AG04449 (cell line): Measurements from ENCODE around the gene URGCP.
A peak's percentile ranks its signal among the peaks of the same experiment; 100 is the strongest.

Experiments
- CTCF ChIA-PET: fragments of 350-600 bp; formaldehyde crosslinking; extraction: SDS; loops from one replicate; lab custom pipeline; 2021; ENCODE audit warnings: antibody characterized with exemption; lab: Yijun Ruan, JAX
- POLR2A ChIA-PET: fragments of 400-600, 350-600 bp; formaldehyde crosslinking; extraction: SDS; loops from one replicate; lab custom pipeline; 2020; ENCODE audit warnings: antibody characterized with exemption, inconsistent platforms; lab: Yijun Ruan, JAX
- DNase-seq: peaks from one replicate; pipeline ENCODE4 v3.0.0-alpha.2; 2010; ENCODE audit warnings: low read depth, low spot score
- H3K4me3 ChIP-seq: 2 replicates; pipeline ENCODE4 v1.5.1; 2011; ENCODE audit warnings: low read depth, mild to moderate bottlenecking, control low read depth, low read length
- TF ChIP-seq, protein P1 (sequence below): IDR thresholded peaks from one replicate; pipeline ENCODE4 v1.5.1; 2011; ENCODE audit warnings: mild to moderate bottlenecking, moderate library complexity, low read length, control low read depth, inconsistent platforms; ENCODE audit not compliant: insufficient read depth; ENCODE audit errors: missing control alignments

Gene URGCP

DNA sequence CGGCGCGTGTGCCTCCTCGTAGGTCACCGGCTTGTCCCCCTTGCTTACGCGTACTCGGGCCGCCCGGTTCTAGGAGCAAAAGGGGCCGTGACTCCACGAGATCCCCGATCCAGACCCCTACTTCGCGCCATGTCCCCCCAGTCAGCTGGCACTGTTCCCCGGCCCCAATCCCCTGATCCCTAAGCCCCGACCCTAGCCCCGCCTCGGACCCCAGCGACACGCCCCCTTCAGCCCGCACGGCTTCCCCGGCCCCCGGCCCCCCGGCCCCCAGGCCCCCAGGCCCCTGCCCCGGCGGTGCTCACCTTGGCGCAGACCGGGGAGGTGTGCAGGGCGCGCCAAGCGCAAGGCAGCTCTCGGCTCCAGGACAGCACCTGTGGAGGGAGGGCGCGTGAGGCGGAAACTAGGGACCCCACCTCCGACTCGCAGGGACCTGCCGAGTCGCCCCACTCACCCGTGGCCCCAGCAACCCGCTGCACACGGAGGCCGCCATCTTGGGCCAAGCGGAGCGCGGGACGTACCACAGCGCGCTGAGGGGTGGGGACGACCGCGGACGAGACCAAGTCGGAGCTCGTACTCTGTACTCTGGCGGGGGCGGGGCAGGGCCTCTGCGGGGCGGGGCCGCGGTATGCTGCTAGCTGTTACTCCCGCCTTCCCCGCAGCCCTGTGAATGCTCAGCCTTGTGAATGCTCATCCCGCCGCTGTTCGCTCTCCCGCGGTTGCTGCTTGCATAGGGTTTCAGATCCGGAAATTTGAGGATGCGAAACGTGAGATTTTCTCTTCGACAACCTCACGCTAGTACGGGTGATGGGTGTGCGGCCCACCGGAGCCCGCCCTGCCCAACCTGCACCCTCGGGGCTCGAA, 37.2 kb downstream of the URGCP start, which contains the start of gene MRPS24:
TSS of gene MRPS24 (minus strand) at position 512 of the 861 bp plus-strand sequence. CDS start at position 490, 22 bp downstream.
- TF ChIP-seq, protein P1, sequence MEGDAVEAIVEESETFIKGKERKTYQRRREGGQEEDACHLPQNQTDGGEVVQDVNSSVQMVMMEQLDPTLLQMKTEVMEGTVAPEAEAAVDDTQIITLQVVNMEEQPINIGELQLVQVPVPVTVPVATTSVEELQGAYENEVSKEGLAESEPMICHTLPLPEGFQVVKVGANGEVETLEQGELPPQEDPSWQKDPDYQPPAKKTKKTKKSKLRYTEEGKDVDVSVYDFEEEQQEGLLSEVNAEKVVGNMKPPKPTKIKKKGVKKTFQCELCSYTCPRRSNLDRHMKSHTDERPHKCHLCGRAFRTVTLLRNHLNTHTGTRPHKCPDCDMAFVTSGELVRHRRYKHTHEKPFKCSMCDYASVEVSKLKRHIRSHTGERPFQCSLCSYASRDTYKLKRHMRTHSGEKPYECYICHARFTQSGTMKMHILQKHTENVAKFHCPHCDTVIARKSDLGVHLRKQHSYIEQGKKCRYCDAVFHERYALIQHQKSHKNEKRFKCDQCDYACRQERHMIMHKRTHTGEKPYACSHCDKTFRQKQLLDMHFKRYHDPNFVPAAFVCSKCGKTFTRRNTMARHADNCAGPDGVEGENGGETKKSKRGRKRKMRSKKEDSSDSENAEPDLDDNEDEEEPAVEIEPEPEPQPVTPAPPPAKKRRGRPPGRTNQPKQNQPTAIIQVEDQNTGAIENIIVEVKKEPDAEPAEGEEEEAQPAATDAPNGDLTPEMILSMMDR, result no peak
- peak; percentile 64 for DNase-seq
- H3K4me3 ChIP-seq, result peak within 1 kb of the TSS; percentile 92
- ChIA-PET CTCF (interaction anchor here (0.9 kb wide), 1 partner anchor 30 kb away, joined by 4 read pairs; no protein-coding TSS in a partner anchor), POLR2A (interaction anchor here (0.7 to 1.6 kb wide), 5 partner anchors 10 to 937 kb away, joined by 3 to 4 read pairs (median 4); partner anchors contain the start of genes MRPL32 and PSMA2)

DNA sequence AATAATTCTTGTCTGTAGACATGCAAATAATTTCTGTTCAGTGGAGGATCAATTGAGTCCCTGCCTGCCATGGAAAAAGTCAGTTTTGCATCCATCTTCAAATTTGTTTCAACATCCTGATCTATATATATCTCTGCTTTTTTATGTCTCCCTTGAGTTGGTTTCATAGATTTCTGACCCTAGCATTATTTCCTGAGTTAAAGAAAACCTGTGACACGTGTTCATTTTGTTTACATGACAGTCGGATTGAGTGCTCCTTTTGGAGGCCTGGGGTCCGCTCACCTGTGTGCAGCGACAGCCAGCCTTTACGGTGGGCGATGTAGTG, 37.8 kb downstream of the URGCP start:
- ChIA-PET CTCF (no interaction called here), POLR2A (interaction anchor here (0.7 to 1.6 kb wide), 3 partner anchors 11 to 18 kb away, joined by 3 to 4 read pairs (median 4); no protein-coding TSS in a partner anchor)
- TF ChIP-seq, protein P1, result no peak
- no peak for DNase-seq
- H3K4me3 ChIP-seq, result peak overlapping the region; percentile 92

DNA sequence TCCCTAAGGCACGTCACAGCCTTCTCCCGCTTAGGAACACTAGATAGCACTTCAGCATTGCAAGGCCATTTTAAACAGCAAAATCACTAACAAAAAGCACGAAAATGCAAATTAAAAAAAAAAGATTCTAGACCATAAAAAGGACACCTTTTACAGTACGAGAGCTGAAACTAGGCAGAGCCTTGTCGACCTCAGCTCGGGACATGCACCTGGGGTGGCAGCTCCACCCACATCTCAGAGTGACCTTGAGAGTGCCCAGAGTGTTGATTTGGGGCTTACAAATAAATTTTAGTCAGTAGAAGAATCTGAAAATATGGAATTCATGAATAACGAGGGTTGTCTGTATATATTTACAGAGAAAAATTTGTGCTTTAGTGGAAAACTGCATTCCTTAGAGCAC, 38.2 kb downstream of the URGCP start:
- ChIA-PET CTCF (no interaction called here), POLR2A (interaction anchor here (0.7 to 1.6 kb wide), 2 partner anchors 16 to 18 kb away, joined by 3 to 4 read pairs; no protein-coding TSS in a partner anchor)
- TF ChIP-seq, protein P1, result no peak
- peak overlapping the region; percentile 92 for H3K4me3 ChIP-seq
- DNase-seq, result no peak

DNA sequence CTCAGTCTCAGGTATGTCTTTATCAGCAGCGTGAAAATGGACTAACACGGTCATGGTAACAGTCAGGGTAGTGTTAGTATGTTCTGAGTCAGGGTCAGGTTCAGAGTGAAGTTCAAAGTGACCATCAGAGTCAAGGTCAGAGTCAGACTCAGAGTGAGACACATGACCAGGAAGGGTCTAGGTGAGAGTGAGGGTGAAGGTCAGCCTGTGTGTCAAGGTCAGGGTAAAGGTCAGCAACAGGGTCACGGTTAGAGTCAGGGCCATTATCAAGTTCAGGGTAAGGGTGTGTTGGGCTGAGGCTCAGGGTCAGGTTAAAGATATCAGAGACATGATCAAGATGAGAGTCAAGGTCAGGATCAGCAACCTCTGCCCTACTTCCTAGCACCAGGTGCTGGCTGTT, 41.1 kb downstream of the URGCP start:
- no peak overlapping the region for H3K4me3 ChIP-seq
- ChIA-PET CTCF (no interaction called here), POLR2A (no interaction called here)
- no peak for DNase-seq
- TF ChIP-seq, protein P1, result no peak

DNA sequence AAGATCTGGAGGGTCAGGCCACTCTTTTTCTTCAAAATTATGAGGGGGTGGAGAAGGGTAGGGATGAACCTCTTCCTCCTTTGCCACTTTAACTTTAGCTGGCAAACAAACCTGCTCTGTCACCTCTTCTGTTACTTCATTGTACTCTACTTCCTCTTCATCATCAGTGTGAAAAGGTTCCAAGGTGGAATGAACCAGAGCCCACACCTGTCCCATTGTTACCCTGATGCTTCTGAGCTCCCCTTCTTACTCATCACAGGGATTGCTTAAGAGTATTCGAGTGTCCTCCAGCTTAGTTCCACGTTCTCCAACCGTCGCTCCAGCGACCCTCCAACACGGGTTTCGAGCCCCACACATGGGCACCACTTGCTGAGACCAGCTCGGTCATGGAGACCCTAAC, 42.3 kb downstream of the URGCP start:
- POLR2A ChIA-PET, result no interaction called here
- H3K4me3 ChIP-seq, result no peak overlapping the region
- no peak for DNase-seq
- CTCF ChIA-PET, result no interaction called here
- TF ChIP-seq, protein P1, result no peak

DNA sequence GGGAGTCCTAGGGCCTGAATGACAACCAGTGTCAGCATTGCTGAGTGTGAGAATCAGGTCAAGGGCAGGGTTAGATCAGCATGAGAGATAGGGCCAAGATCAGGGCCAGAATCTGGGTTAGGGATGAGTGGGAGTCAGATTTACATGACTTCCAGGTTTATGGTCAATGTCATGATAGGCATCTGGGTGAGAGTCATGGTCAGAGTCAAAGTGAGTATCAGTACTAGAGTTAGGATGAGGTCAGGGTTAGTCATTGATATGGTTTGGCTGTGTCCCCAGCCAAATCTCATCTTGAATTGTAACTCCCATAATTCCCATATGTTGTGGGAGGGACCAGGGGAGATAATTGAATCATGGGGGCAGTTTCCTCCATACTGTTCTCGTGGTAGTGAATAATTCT, 49.4 kb downstream of the URGCP start:
- H3K4me3 ChIP-seq, result no peak overlapping the region
- ChIA-PET POLR2A (no interaction called here), CTCF (interaction anchor here (4.3 kb wide), 1 partner anchor 18 kb away, joined by 17 read pairs; no protein-coding TSS in a partner anchor)
- TF ChIP-seq, protein P1, result no peak
- DNase-seq, result no peak
